ENCODE data around the gene NCR1.
A peak's percentile ranks its signal among the peaks of the same experiment; 100 is the strongest.
"Not testable (repeated sequence)": the region's sequence is repeated elsewhere in the genome, so short reads cannot be mapped to it uniquely, and the experiment has no call there.

The NCR1 gene

DNA sequence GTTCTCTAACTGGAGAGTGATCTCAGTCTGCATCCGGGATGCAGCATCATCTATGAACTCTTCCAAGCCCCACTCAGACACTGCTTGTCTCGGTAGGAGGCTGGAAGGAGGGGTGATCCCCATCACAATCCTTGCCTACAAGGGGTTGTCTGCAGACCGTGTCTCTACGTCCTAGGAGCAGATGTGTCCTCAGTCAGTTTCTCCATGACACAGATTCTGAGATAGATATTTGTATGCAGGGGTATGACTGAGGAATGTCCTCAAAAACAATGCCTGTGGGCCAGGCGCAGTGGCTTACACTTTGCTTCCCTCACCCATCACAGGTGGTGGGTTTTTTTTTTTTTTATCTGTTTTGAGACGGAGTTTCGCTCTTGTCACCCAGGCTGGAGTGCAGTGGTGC is 871 bp downstream of the NCR1 start:
- DNase-seq = no peak

- not testable (repeated sequence) for DNase-seq
These were observed 2.0 kb downstream of the NCR1 start for GRCh38 chr19:54907899-54908298.

- peak in 2 of 56 donors; percentile 0 to 2 for DNase-seq
These were observed 10.9 kb downstream of the NCR1 start for GRCh38 chr19:54916822-54917221.

GRCh38 chr19:54918499-54918898 is 12.6 kb downstream of the NCR1 start:
- no peak for DNase-seq

DNA sequence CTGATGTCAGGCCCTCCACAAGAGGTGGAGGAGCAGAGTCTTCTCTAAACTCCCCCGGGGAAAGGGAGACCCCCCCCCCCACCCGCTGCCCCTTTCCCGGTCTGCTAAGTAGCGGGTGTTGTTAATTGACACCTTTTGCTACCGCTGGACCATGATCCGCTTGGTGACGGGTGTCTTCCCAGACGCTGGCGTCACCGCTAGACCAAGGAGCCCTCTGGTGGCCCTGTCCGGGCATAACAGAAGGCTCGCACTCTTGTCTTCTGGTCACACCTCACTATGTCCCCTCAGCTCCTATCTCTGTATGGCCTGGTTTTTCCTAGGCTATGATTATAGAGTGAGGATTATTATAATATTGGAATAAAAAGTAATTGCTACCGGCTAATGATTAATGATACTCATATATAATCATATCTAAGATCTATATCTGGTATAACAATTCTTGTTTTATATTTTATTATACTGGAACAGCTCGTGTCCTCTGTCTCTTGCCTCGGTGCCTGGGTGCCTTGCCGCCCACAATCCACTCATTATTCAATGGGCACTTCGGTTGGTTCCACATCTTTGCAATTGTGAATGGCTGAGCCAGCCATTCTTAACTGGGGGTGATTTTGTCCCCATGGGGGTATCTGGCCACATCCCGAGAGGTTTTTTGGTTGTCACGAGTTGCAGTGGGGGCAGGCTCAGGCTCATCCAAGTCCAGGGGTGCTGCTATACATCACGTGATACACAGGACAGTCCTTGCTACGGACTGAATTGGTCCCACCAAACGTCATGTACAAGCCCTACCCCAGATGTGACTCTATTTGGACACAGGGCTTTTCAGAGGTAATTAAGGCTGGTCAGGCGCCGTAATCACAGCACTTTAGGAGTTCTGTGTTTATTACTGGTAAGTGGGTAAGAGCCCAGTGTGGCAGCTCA is 14.0 kb downstream of the NCR1 start:
- DNase-seq = peak in 4 of 56 donors; percentile 1 to 4 (median 3)

GRCh38 chr19:54921082-54921481 is 15.1 kb downstream of the NCR1 start:
- no peak for DNase-seq

- no peak for DNase-seq
These were observed 17.3 kb downstream of the NCR1 start for GRCh38 chr19:54923276-54923675.

- DNase-seq = no peak
These were observed 22.4 kb downstream of the NCR1 start for GRCh38 chr19:54928299-54928698.

- no peak for DNase-seq
These were observed 32.0 kb downstream of the NCR1 start for GRCh38 chr19:54937926-54938325.

DNA sequence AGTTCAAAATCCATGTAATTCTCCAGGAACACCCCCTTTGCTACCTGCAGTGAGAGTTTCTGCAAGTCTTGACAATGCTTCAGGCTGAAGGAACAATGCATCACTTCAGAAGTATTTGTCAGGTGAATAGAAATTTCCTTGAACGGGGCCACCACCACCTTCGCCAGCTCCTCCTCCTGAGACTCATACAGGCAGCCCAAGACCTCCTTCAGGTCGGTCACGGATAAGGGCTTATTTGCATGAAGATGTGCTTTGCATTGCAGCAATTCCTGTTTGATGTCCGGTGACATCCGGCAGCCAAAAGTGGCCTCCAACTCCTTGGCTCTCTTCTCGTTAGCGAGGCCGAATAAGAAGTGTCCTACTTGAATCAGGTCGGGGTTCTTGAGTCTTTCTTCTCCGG is 33.0 kb downstream of the NCR1 start:
- DNase-seq = no peak

DNA sequence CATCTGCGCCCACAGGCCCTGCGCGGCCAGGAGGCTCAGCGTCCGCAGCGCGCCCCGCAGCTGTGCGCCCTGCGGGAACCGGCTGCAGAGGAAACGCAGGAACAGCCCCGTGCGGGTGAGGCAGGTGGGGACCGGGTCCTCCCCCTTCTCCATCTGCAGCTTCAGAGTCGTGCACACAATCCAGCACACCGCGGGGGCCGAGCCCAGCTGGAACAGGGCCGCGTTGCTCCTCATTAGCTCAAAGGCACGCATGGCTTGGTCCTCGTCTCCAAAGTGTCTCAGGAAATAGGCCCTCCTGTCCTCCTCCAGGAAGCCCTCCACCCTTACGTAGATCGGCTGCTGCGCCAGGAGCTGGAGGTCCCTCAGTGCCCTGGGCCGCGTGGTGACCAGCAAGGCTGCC is 33.6 kb downstream of the NCR1 start:
- DNase-seq = not testable (repeated sequence)

GRCh38 chr19:54943772-54944361 is 37.9 kb downstream of the NCR1 start:
- DNase-seq = not testable (repeated sequence)

DNA sequence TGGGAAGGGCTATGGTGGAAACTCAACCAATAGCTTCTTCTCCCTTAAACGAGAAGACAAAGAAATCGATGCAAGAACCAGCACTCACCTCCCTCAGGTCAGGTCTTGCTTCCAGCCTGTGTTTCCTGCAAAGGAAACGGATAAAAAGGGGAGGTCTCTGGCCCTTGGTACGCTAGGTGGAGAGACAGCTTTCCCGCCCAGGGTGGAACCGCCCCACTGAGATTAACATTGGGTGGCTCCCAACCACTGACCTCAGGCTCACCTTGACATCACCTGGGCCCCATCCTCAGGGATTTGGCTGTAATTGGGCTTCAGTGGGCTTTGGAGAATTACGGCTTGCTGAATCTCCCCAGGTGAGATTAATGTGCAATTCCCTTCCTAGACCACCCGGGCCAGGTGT is 41.4 kb downstream of the NCR1 start, which contains the start of gene NLRP7:
NLRP7 (minus strand) TSS at position 150 of the 400 bp plus-strand sequence.
- no peak for DNase-seq

DNA sequence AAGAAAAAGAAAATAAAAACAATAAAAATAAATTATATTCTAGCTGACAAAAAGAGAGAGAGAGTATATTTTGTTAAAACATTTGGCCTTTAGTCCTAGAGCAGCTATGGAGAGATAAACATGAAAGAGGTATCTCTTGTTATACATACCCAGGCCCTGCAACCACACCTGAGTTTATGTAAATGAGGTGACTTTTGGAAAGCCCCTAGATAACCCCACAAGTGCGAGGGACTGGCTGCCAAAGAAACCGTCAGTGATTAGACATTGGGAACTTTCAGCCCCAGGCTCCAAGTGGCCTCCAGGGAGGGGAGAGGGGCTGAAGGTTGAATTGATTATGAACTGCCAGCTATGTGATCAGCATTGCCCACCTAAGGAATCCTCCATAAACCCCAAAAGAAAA is 43.5 kb downstream of the NCR1 start:
- DNase-seq = no peak

DNA sequence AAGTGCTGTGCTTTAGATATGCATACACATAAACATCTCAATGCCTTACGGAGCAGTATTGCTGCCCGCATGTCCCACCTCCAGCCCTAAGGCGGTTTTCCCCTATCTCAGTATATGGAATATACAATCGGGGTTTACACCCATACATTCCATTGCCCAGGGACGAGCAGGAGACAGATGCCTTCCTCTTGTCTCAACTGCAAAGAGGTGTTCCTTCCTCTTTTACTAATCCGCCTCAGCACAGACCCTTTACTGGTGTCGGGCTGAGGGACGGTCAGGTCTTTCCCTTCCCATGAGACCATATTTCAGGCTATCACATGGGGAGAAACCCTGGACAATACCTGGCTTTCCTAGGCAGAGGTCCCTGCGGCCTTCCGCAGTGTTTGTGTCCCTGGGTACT is 44.6 kb downstream of the NCR1 start:
- DNase-seq = not testable (repeated sequence)

- DNase-seq = peak in 34 of 56 donors; percentile 0 to 42 (median 8)
These were observed 46.8 kb downstream of the NCR1 start for GRCh38 chr19:54952591-54953344.

GRCh38 chr19:54953345-54953713 is 47.4 kb downstream of the NCR1 start:
- not testable (repeated sequence) for DNase-seq

DNA sequence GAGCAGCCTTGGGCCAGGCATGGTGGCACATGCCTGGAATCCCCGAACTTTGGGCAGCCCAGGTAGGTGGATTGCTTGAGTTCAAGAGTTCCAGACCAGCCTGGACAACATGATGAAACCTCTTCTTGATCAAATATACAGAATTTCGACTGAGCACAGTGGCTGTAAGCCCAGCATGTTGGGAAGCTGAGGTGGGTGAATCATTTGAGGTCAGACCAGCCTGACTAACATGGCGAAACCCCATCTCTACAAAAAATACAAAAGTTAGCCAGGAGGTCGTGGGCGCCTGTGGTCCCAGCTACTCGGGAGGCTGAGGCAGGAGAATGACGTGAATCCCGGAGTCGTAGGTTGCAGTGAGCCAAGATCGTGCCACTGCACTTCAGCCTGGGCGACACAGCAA is 49.4 kb downstream of the NCR1 start:
- DNase-seq = no peak

DNA sequence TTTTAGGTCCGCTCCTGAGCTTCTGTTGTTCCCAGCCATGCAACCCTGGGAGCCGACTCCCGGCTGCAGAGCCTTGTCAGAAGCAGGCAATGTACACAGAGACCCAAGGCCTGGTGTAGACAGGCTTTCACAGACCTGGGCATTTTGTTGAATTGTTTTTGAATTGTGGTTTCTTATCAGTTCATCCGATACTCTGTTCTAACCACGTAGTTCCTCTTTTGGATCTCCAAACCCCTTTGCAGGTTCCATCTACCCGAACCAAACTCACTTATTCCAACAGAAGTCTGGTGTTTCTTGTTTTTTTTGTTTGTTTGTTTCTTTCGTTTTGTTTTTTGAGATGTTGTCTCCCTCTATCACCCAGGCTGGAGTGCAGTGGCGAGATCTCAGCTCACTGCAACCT is 53.9 kb downstream of the NCR1 start:
- DNase-seq = no peak
